ENCODE results near the gene CHMP4B.

CHMP4B gene

GRCh38 chr20:33862709-33863403, 51.7 kb downstream of the CHMP4B start:
- peak; percentile 80 for ATAC-seq
- TF ChIP-seq CSDC2 (CRISPR knock-in tag; IDR thresholded peaks at IDR 0.05) (no peak), GLIS3 (CRISPR knock-in tag; IDR thresholded peaks at IDR 0.05) (no peak), OSR1 (CRISPR knock-in tag; IDR thresholded peaks at IDR 0.05) (no peak), ESRRG (CRISPR knock-in tag; IDR thresholded peaks at IDR 0.05) (no peak), ZNF565 (CRISPR knock-in tag; conservative IDR thresholded peaks at IDR 0.05; ENCODE audit: low read depth) (no peak), ZNF8 (CRISPR knock-in tag; IDR thresholded peaks at IDR 0.05) (no peak), TCF4 (CRISPR knock-in tag; IDR thresholded peaks at IDR 0.05; ENCODE audit: borderline replicate concordance) (no peak), ZNF70 (CRISPR knock-in tag; IDR thresholded peaks at IDR 0.05) (no peak), ARNTL (CRISPR knock-in tag; IDR thresholded peaks at IDR 0.05; ENCODE audit: borderline replicate concordance, low read depth) (no peak), ISL1 (CRISPR knock-in tag; IDR thresholded peaks at IDR 0.05) (no peak), PATZ1 (CRISPR knock-in tag; IDR thresholded peaks at IDR 0.05; ENCODE audit: borderline replicate concordance) (no peak), SNAI2 (CRISPR knock-in tag; IDR thresholded peaks at IDR 0.05) (no peak), ZFP3 (CRISPR knock-in tag; IDR thresholded peaks at IDR 0.05) (no peak), RARB (CRISPR knock-in tag; IDR thresholded peaks at IDR 0.05) (no peak), PPARA (CRISPR knock-in tag; IDR thresholded peaks at IDR 0.05; ENCODE audit: borderline replicate concordance) (no peak)
- TF ChIP-seq, protein P1, sequence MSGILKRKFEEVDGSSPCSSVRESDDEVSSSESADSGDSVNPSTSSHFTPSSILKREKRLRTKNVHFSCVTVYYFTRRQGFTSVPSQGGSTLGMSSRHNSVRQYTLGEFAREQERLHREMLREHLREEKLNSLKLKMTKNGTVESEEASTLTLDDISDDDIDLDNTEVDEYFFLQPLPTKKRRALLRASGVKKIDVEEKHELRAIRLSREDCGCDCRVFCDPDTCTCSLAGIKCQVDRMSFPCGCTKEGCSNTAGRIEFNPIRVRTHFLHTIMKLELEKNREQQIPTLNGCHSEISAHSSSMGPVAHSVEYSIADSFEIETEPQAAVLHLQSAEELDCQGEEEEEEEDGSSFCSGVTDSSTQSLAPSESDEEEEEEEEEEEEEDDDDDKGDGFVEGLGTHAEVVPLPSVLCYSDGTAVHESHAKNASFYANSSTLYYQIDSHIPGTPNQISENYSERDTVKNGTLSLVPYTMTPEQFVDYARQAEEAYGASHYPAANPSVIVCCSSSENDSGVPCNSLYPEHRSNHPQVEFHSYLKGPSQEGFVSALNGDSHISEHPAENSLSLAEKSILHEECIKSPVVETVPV (CRISPR knock-in tag; IDR thresholded peaks at IDR 0.05), result no peak
- TF ChIP-seq, protein P2, sequence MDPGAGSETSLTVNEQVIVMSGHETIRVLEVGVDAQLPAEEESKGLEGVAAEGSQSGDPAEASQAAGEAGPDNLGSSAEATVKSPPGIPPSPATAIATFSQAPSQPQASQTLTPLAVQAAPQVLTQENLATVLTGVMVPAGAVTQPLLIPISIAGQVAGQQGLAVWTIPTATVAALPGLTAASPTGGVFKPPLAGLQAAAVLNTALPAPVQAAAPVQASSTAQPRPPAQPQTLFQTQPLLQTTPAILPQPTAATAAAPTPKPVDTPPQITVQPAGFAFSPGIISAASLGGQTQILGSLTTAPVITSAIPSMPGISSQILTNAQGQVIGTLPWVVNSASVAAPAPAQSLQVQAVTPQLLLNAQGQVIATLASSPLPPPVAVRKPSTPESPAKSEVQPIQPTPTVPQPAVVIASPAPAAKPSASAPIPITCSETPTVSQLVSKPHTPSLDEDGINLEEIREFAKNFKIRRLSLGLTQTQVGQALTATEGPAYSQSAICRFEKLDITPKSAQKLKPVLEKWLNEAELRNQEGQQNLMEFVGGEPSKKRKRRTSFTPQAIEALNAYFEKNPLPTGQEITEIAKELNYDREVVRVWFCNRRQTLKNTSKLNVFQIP (CRISPR knock-in tag; IDR thresholded peaks at IDR 0.05; ENCODE audit: borderline replicate concordance, low read depth), result no peak

- TF ChIP-seq CSDC2 (CRISPR knock-in tag; IDR thresholded peaks at IDR 0.05) (no peak), TCF4 (CRISPR knock-in tag; IDR thresholded peaks at IDR 0.05; ENCODE audit: borderline replicate concordance) (no peak), TOX (CRISPR knock-in tag; IDR thresholded peaks at IDR 0.05; ENCODE audit: borderline replicate concordance) (no peak), BACH2 (CRISPR knock-in tag; IDR thresholded peaks at IDR 0.05; ENCODE audit: borderline replicate concordance) (no peak), PPARA (CRISPR knock-in tag; IDR thresholded peaks at IDR 0.05; ENCODE audit: borderline replicate concordance) (no peak), ISL1 (CRISPR knock-in tag; IDR thresholded peaks at IDR 0.05) (no peak), ZFP30 (CRISPR knock-in tag; IDR thresholded peaks at IDR 0.05) (no peak), CREB5 (CRISPR knock-in tag; IDR thresholded peaks at IDR 0.05; ENCODE audit: low read depth) (no peak), ZNF565 (CRISPR knock-in tag; conservative IDR thresholded peaks at IDR 0.05; ENCODE audit: low read depth) (no peak), OSR1 (CRISPR knock-in tag; IDR thresholded peaks at IDR 0.05) (no peak), ESRRG (CRISPR knock-in tag; IDR thresholded peaks at IDR 0.05) (no peak), ZNF70 (CRISPR knock-in tag; IDR thresholded peaks at IDR 0.05) (no peak), ZNF8 (CRISPR knock-in tag; IDR thresholded peaks at IDR 0.05) (no peak), ZFP3 (CRISPR knock-in tag; IDR thresholded peaks at IDR 0.05) (no peak), GLIS3 (CRISPR knock-in tag; IDR thresholded peaks at IDR 0.05) (no peak)
- TF ChIP-seq, protein P2 (CRISPR knock-in tag; IDR thresholded peaks at IDR 0.05; ENCODE audit: borderline replicate concordance, low read depth), result no peak
Measured at GRCh38 chr20:33863440-33864323, 52.5 kb downstream of the CHMP4B start.

More at GRCh38 chr20:33863440-33864323, 52.5 kb downstream of the CHMP4B start:
- no peak for ATAC-seq
